ENCODE data around the gene CLPX.

- TF ChIP-seq, protein P1, sequence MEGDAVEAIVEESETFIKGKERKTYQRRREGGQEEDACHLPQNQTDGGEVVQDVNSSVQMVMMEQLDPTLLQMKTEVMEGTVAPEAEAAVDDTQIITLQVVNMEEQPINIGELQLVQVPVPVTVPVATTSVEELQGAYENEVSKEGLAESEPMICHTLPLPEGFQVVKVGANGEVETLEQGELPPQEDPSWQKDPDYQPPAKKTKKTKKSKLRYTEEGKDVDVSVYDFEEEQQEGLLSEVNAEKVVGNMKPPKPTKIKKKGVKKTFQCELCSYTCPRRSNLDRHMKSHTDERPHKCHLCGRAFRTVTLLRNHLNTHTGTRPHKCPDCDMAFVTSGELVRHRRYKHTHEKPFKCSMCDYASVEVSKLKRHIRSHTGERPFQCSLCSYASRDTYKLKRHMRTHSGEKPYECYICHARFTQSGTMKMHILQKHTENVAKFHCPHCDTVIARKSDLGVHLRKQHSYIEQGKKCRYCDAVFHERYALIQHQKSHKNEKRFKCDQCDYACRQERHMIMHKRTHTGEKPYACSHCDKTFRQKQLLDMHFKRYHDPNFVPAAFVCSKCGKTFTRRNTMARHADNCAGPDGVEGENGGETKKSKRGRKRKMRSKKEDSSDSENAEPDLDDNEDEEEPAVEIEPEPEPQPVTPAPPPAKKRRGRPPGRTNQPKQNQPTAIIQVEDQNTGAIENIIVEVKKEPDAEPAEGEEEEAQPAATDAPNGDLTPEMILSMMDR (IDR thresholded peaks at IDR 0.05), result no peak
- TF ChIP-seq POLR2A (IDR thresholded peaks at IDR 0.05) (no peak), EP300 (IDR thresholded peaks at IDR 0.05) (no peak)
Measured at GRCh38 chr15:65206750-65207149, 21.6 kb upstream of the CLPX start.
